MM.1S (cell line): Measurements from ENCODE around the gene FOXA2.

Experiments
- CTCF ChIP-seq: fragments of 300-600 bp; sonication (generic); IDR thresholded peaks from 2 replicates; pipeline ENCODE4 v1.5.1; 2016; ENCODE audit warnings: antibody characterized with exemption, low read length, mixed read lengths
- EZH2 ChIP-seq: fragments of 300-600 bp; sonication (generic); optimal IDR thresholded peaks from 2 replicates; pipeline ENCODE3; 2017; ENCODE audit warnings: low read depth, mild to moderate bottlenecking, antibody characterized with exemption, low read length, mixed read lengths
- EZH2phosphoT487 ChIP-seq: fragments of 300-600 bp; sonication (generic); IDR thresholded peaks from 2 replicates; pipeline ENCODE4 v1.6.1; 2018; ENCODE audit warnings: antibody characterized with exemption, low read length

DNA sequence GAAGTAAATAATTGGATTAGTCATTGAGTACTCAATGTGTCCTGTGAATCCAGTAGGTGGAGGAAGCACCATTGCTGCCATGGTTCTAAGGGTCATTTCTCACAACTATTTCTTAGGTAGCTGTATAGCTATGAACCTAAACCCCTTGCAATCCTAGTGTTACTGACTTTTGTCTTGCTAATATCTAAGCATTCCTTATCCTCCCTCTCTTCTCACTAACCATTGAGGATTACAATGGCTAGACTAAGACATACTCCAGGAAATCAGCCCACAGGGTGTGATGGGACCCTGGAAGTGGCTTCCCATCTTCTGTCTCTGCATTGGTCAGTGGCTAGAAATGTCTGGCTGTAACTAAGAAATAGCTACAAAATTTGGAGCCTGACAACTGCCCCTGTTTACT is 27.3 kb upstream of the FOXA2 start:
- TF ChIP-seq CTCF (no peak), EZH2 (no peak), EZH2phosphoT487 (no peak)
